Activated CD4-positive, alpha-beta T cell treated with anti-CD3 and anti-CD28 coated beads, Interleukin-2, Interleukin-4, amounts not matched to agents 100 ng/mL and 50 ng/mL, durations not matched to agents 16 hours and 8 hours (primary cell): ENCODE data around the gene RABGEF1.

Experiments
- DNase-seq: peaks from one replicate; pipeline ENCODE4 v3.0.0-alpha.2; 2020; ENCODE audit warnings: low spot score

Gene RABGEF1

GRCh38 chr7:66859339-66859738, 118.8 kb downstream of the RABGEF1 start:
- DNase-seq = no peak

DNA sequence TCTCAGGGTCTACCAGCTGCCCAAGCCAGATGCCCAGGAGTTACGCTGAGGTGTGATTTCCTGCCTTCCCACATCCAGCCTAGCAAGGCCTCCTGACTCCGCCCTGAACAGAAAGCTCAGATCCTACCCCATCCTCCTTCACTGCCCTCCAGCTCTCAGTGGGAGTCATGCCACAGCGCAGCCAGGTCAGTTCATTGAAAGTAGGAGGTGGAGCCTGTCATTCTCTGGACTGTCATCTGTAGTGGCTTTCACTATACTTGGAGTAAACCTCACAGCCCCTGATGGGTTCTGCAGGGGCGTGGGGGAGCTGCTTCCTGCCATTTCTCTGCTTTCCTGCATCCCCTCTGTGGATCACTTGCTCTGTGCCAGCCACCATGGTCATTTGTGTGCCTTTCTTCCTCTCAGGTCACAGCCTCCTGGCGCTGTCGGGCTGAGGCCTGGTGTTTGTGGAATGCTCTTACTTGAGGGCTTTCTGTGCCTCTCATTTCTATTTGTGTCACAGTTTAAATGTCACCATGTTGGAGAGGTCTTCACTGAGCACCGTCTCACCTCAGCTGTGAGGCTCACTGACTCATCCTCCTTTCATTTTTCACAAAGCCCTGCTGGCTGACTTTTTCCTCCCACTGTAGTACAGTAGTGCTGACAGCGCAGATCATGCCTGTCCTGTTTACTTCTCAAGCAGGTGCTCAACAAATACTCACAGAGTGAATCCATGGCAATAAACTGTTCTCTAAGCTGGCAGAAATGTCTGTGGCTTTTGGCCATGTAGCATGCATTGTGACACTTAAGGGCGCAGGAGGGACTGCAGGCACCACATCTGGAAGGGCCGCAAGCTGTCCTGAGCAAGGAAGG, 119.5 kb downstream of the RABGEF1 start:
- peak; percentile 65 for DNase-seq

- DNase-seq = no peak
Measured at GRCh38 chr7:66860767-66861166, 120.2 kb downstream of the RABGEF1 start.
